Mucosa of descending colon (tissue), 3 donors: Measurements from ENCODE around the gene SETX. TPM values are rescaled to one million over a fixed set of nuclear protein-coding genes. Genes with fewer than 3 reads are reported as not detected.
A peak's percentile ranks its signal among the peaks of the same experiment; 100 is the strongest.

Source experiments
- ATAC-seq: fragments of 200-7000 bp; cut with Tn5 transposase; one replicate; pipeline ENCODE4 v1.9.1; 2020; ENCODE audit warnings: mild to moderate bottlenecking, moderate library complexity
- DNase-seq, 3 donors: peaks; one replicate each; pipeline ENCODE4 v3.0.0-alpha.2; 2020
- H3K36me3 ChIP-seq: fragments of 200-600 bp; one replicate; pipeline ENCODE4 v1.8.0; 2021; ENCODE audit warnings: low read depth, mild to moderate bottlenecking
- H3K4me1 ChIP-seq: fragments of 200-600 bp; one replicate; pipeline ENCODE4 v1.8.0; 2021; ENCODE audit warnings: low read depth, mild to moderate bottlenecking
- H3K4me3 ChIP-seq: fragments of 200-600 bp; one replicate; pipeline ENCODE4 v1.8.0; 2021; ENCODE audit warnings: mild to moderate bottlenecking
- H3K9me3 ChIP-seq: fragments of 200-600 bp; one replicate; pipeline ENCODE4 v1.8.0; 2021; ENCODE audit warnings: mild to moderate bottlenecking
- intact Hi-C, 2 donors: fragments of 100-400 bp; cut with DNase I in 1 of 2; cut with micrococcal nuclease in 1 of 2; formaldehyde crosslinking; loops; one replicate each; pipeline versions ENCODE4 v1.11.0 to v1.11.1; 2022; cut with DNase I, micrococcal nuclease
- long read RNA-seq, 2 donors: library from polyadenylated mRNA; unstranded; transcript quantifications; one replicate each; pipeline ENCODE4 v2.0.0, GENCODE V29; 2019 to 2021
- total RNA-seq, 3 donors: library from RNA; stranded (reverse); fragmentation: NEBNext Ultra II Directional in 2 of 3; extraction: Animal tissue kit (Norgen Biotek cat#: 25700) in 2 of 3; gene quantifications; one replicate each; pipeline versions ENCODE4 v1.2.1 to v1.2.4, GENCODE V29; 2021 to 2023
- TF ChIP-seq, protein P1 (sequence below): fragments of 200-600 bp; IDR thresholded peaks from one replicate; pipeline ENCODE4 v1.8.0; 2022; ENCODE audit warnings: antibody characterized with exemption, mild to moderate bottlenecking
- donor health status: DM: no; HTN: no; CAD: no; lungs with moderate emphysema.
- donor health status: DM: no; HTN: no; CAD: no.
- donor health status: DM: no; HTN: yes; CAD: no.

SETX gene, protein sequence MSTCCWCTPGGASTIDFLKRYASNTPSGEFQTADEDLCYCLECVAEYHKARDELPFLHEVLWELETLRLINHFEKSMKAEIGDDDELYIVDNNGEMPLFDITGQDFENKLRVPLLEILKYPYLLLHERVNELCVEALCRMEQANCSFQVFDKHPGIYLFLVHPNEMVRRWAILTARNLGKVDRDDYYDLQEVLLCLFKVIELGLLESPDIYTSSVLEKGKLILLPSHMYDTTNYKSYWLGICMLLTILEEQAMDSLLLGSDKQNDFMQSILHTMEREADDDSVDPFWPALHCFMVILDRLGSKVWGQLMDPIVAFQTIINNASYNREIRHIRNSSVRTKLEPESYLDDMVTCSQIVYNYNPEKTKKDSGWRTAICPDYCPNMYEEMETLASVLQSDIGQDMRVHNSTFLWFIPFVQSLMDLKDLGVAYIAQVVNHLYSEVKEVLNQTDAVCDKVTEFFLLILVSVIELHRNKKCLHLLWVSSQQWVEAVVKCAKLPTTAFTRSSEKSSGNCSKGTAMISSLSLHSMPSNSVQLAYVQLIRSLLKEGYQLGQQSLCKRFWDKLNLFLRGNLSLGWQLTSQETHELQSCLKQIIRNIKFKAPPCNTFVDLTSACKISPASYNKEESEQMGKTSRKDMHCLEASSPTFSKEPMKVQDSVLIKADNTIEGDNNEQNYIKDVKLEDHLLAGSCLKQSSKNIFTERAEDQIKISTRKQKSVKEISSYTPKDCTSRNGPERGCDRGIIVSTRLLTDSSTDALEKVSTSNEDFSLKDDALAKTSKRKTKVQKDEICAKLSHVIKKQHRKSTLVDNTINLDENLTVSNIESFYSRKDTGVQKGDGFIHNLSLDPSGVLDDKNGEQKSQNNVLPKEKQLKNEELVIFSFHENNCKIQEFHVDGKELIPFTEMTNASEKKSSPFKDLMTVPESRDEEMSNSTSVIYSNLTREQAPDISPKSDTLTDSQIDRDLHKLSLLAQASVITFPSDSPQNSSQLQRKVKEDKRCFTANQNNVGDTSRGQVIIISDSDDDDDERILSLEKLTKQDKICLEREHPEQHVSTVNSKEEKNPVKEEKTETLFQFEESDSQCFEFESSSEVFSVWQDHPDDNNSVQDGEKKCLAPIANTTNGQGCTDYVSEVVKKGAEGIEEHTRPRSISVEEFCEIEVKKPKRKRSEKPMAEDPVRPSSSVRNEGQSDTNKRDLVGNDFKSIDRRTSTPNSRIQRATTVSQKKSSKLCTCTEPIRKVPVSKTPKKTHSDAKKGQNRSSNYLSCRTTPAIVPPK (N-terminal part only)
- total RNA-seq, result 10 to 100 TPM; 35.4 to 54.2 (median 38.7) TPM
- long read RNA-seq, donor 1, partial matches to known transcripts, result 8 of 14 reads
- long read RNA-seq, donor 1, other reads (novel, unspliced or antisense), result 6 of 14 reads
- long read RNA-seq, donor 2, partial matches to known transcripts, result 7 of 7 reads
- long read RNA-seq, donor 2, other reads (novel, unspliced or antisense), result 0 of 7 reads

GRCh38 chr9:132354637-132355355 lies at the start of gene SETX:
Gene SETX, minus strand, starts transcription at chr9:132354986. Its CDS starts 5,558 bp downstream, at chr9:132349428.
- DNase-seq (peak; percentile 98), ATAC-seq (peak; percentile 98)
- intact Hi-C loops, result no loop called here
- H3K4me3 ChIP-seq, result peak within 1 kb of the TSS; percentile 97
- peaks cover 28% of the 10 kb centered on the region for H3K4me1 ChIP-seq
- H3K36me3 ChIP-seq, result peaks cover 4% of the 10 kb centered on the region
- TF ChIP-seq, protein P1, sequence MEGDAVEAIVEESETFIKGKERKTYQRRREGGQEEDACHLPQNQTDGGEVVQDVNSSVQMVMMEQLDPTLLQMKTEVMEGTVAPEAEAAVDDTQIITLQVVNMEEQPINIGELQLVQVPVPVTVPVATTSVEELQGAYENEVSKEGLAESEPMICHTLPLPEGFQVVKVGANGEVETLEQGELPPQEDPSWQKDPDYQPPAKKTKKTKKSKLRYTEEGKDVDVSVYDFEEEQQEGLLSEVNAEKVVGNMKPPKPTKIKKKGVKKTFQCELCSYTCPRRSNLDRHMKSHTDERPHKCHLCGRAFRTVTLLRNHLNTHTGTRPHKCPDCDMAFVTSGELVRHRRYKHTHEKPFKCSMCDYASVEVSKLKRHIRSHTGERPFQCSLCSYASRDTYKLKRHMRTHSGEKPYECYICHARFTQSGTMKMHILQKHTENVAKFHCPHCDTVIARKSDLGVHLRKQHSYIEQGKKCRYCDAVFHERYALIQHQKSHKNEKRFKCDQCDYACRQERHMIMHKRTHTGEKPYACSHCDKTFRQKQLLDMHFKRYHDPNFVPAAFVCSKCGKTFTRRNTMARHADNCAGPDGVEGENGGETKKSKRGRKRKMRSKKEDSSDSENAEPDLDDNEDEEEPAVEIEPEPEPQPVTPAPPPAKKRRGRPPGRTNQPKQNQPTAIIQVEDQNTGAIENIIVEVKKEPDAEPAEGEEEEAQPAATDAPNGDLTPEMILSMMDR, result peak; percentile 11
- no peaks in the 10 kb centered on the region for H3K9me3 ChIP-seq

DNA sequence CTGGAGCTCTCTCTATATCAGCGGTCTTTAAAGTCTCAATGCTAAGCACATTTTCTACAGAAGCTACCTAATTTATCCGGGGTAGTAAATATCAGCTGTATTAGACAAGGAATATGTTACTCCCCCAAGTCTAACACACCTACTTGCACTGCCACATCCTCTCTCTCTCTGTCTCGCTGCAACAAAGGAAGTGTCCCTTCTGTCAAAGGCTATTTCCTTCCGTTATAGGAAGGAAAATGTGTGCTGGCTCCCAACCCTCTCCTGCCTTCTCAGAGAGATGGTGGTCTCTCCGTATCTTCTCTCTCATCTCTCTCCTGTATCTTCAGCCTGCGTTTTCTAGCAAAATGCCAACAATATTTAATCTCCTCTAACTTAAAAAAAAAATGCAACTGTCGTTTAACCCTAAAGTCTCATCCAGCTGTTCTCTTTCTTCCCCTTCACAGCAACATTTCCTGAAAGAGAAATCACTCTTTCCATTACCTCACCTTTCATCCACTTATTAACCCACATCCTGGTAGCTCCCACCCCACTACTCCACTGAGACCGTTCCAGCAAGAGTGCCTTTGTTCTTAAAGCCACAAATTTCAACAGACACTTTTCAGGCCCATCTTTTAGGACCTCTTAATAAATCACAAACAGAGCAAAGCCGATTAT lies 49.6 kb upstream of the SETX start:
- H3K9me3 ChIP-seq, result no peaks in the 10 kb centered on the region
- no peak for DNase-seq
- no peaks in the 10 kb centered on the region for H3K36me3 ChIP-seq
- H3K4me3 ChIP-seq, result no peak overlapping the region
- ATAC-seq, result no peak
- intact Hi-C loops, result no loop called here
- peaks cover 11% of the 10 kb centered on the region for H3K4me1 ChIP-seq
- TF ChIP-seq, protein P1, result no peak

- ATAC-seq (no peak), DNase-seq (no peak)
- H3K4me3 ChIP-seq, result no peak overlapping the region
- intact Hi-C loops, result no loop called here
- H3K9me3 ChIP-seq, result no peaks in the 10 kb centered on the region
- peaks cover 7% of the 10 kb centered on the region for H3K4me1 ChIP-seq
- TF ChIP-seq, protein P1, result no peak
- no peaks in the 10 kb centered on the region for H3K36me3 ChIP-seq
These were observed 47.0 kb upstream of the SETX start for GRCh38 chr9:132401824-132402223.

- Histone ChIP-seq H3K4me3 (no peak overlapping the region), H3K4me1 (no peaks in the 10 kb centered on the region), H3K9me3 (no peaks in the 10 kb centered on the region), H3K36me3 (peaks cover 18% of the 10 kb centered on the region)
- ATAC-seq (no peak), DNase-seq (no peak)
- TF ChIP-seq, protein P1, result no peak
- intact Hi-C loops, result no loop called here
These were observed 40.8 kb upstream of the SETX start for GRCh38 chr9:132395560-132395959.
